NCI-H2107 (cell line): ENCODE measurements around the gene TIMM9.
"Not testable (repeated sequence)": the region's sequence is repeated elsewhere in the genome, so short reads cannot be mapped to it uniquely, and the experiment has no call there.

Experiments used
- DNase-seq: peaks from one replicate; lab custom pipeline; 2025; lab: John Stamatoyannopoulos, UW

Gene TIMM9

DNA sequence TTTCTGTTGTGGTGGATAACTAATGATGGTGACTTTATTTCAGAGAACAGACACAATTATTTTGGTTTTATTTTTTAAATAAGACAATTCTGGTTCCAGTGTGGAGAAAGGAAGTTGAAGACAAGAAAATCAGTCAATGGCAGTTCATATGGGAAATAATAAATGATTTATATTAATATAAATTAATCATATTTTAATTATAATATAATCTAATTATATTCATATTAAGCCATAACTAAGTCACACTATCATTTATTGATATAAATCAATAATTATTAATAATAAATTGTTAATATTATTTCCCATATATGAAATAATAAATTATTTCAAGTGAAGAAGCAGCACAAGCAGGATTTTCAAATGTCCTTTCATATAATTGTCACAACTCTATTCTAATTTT lies 28.8 kb downstream of the TIMM9 start:
- DNase-seq = no peak

- no peak for DNase-seq
Observed at GRCh38 chr14:58397156-58397555, 30.2 kb downstream of the TIMM9 start.

DNA sequence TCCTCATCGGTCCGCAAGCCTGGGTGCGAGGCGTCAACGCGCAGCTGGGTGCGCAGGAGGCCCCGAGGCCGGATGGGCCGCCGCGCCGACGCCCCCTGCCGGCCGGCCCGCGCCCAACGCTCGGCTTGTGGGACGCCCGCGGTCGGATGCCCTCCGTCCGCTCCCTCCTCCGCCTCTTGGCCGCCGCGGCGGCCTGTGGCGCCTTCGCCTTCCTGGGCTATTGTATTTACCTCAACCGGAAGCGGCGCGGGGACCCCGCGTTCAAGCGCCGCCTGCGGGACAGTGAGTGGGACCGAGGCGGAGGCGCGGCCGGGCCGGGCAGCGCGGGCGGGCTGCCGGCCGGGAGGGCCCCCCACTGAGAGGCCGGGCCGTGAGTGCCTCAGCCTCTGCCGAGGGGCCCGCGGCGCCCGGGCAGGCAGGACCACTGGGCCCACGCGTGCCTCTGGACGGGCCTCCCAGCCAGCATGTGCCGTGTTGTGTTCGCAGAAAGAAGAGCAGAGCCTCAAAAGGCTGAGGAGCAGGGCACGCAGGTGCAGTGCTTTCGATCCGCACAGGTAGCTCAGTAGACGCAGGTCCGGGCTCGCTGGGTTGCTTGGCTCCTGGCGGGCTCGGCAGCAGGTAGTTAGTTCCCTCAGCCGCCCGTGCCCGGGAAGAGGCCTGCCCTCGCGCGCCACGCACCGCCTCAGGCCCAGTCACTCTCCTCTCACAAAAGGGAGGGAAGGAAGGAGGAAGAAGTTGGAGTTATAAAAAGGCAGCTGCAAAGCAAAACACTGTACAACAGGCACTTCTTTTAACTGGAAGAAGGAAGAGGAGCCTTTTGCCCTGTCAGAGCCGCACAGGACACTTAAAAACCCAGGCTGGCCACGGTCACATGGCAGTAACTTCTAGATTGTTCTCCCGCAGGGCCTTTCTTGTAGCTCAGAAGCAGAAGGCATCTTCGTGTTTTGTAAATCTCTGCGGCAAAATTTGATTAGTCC lies 31.2 kb downstream of the TIMM9 start, which contains the start of gene TOMM20L:
TSS of gene TOMM20L (plus strand) at position 119 of the 977 bp plus-strand sequence. CDS start at position 147, 28 bp downstream.
- DNase-seq = peak; percentile 76

GRCh38 chr14:58395562-58395811 lies 31.8 kb downstream of the TIMM9 start:
- no peak for DNase-seq

DNA sequence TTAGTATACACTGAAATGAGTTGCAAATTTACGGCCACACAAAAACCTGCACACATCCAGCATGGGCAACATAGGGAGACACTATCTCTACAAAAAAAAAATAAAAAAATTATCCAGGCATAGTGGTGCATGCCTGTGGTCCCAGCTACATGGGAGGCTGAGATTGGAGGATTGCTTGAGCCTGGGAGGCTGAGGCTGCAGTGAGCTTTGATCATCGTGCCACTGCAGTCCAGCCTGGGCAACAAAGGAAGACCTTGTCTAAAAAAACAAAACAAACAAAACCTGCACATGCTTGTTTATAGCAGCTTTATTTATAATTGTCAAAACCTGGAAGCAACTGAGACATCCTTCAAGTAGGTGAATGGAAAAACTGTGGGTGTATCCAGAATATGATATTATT lies 36.5 kb downstream of the TIMM9 start:
- no peak for DNase-seq

- DNase-seq = no peak
Observed at GRCh38 chr14:58376791-58377190, 50.5 kb downstream of the TIMM9 start.

DNA sequence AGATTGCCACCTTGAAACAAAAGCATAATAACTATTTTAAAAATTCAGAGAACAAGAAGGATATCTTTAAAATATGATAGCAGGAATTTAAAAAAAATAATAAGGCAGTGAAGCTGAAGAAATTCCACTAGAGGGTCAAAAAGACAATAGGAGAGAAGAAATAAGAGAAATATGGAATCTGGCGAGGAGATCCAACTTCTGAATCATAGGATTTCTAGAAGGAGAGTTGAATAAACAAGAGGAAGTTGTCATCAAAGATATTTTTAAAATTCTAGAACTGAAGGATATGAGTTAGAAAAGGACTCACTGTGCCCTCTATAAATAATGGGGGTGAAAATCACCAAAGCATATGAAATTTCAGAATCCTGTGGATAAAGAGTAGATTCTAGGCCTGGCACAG lies 58.4 kb downstream of the TIMM9 start:
- no peak for DNase-seq

- no peak for DNase-seq
Observed at GRCh38 chr14:58367296-58367695, 60.0 kb downstream of the TIMM9 start.

DNA sequence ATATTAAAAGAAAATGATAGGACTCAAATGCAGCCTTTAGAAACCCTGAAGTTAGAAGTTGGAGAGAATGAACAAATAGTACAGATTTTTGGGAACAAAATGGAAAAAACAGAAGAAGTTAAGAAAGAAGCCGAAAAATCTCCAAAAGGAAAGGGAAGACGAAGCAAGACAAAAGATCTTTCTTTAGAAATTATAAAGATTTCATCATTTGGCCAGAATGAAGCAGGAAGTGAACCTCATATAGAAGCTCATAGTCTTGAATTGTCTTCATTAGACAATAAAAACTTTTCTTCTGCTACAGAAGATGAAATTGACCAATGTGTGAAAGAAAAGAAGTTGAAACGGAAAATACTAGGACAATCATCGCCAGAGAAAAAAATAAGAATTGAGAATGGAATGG lies 63.0 kb downstream of the TIMM9 start:
- DNase-seq = no peak

DNA sequence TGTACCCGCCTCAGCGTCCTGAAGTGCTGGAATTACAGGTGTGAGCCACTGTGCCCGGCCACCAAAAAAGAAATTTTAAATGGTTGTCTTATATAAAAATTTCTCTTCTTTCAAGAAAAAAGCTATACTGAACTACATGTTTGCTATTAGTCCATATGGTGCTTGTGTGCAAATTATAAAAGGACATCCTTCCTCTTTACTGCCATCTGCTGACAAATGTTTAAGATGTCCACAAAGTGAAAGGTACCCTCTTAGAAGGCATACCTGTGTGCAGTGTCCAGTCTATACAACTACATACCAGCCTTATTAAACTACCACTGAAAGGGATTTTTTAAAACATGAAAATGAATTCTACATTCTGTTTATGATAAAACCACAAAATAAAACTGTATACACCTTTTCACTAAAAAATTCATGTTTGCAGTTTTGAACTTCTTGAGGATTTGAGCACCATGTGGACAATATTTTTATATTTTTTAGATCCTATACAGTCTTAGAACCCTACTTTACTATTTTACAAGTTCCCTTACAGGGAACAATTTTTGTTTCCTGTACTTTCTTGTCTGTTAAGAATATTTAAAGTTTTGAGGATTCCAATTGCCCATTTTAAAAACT lies 64.4 kb downstream of the TIMM9 start:
- DNase-seq = peak; percentile 5

- not testable (repeated sequence) for DNase-seq
Observed at GRCh38 chr14:58362272-58362671, 65.1 kb downstream of the TIMM9 start.
